HEK293T (cell line): Measurements from ENCODE around the gene ENTPD7.
A peak's percentile ranks its signal among the peaks of the same experiment; 100 is the strongest.

Experiments used
- CTCF ChIA-PET: fragments of 350-600 bp; formaldehyde crosslinking; extraction: SDS; loops from one replicate; lab custom pipeline; 2021; ENCODE audit warnings: antibody characterized with exemption, inconsistent platforms; lab: Yijun Ruan, JAX
- POLR2A ChIA-PET: fragments of 350-600 bp; formaldehyde crosslinking; extraction: SDS; loops from one replicate; lab custom pipeline; 2020; ENCODE audit warnings: antibody characterized with exemption, inconsistent platforms; lab: Yijun Ruan, JAX
- DNase-seq: peaks from one replicate; pipeline ENCODE4 v3.0.0; 2012; ENCODE audit warnings: mixed read lengths; ENCODE audit errors: extremely low spot score
- ARNT ChIP-seq: fragments of 450-650 bp; IDR thresholded peaks from 2 replicates; pipeline ENCODE4 v1.6.1; 2017; ENCODE audit warnings: mild to moderate bottlenecking
- BHLHE40 ChIP-seq: fragments of 450-650 bp; IDR thresholded peaks from 2 replicates; pipeline ENCODE4 v1.6.1; 2016; ENCODE audit warnings: mild to moderate bottlenecking, moderate library complexity, borderline replicate concordance
- CTBP1 ChIP-seq: fragments of 450-650 bp; IDR thresholded peaks from 2 replicates; pipeline ENCODE4 v1.6.1; 2016; ENCODE audit warnings: borderline replicate concordance
- ELF4 ChIP-seq: fragments of 450-650 bp; IDR thresholded peaks from 2 replicates; pipeline ENCODE4 v1.6.1; 2017; ENCODE audit warnings: antibody characterized with exemption
- FOXA1 ChIP-seq: fragments of 450-650 bp; IDR thresholded peaks from 2 replicates; pipeline ENCODE4 v1.6.1; 2016; ENCODE audit warnings: mild to moderate bottlenecking
- FOXK2 ChIP-seq: fragments of 450-650 bp; IDR thresholded peaks from 2 replicates; pipeline ENCODE4 v1.6.1; 2016; ENCODE audit warnings: mild to moderate bottlenecking
- FOXM1 ChIP-seq: fragments of 450-650 bp; IDR thresholded peaks from 2 replicates; pipeline ENCODE4 v1.6.1; 2017; ENCODE audit warnings: mild to moderate bottlenecking, borderline replicate concordance
- HDGF ChIP-seq: fragments of 450-650 bp; IDR thresholded peaks from 2 replicates; pipeline ENCODE4 v1.6.1; 2017; ENCODE audit warnings: antibody characterized with exemption, borderline replicate concordance
- L3MBTL2 ChIP-seq: fragments of 450-650 bp; conservative IDR thresholded peaks from 2 replicates; pipeline ENCODE4 v1.6.1; 2016; ENCODE audit warnings: mild to moderate bottlenecking
- LEF1 ChIP-seq: fragments of 450-650 bp; IDR thresholded peaks from 2 replicates; pipeline ENCODE4 v1.6.1; 2017; ENCODE audit warnings: mild to moderate bottlenecking, borderline replicate concordance
- NFRKB ChIP-seq: fragments of 450-650 bp; IDR thresholded peaks from 2 replicates; pipeline ENCODE4 v1.6.1; 2016; ENCODE audit warnings: mild to moderate bottlenecking, moderate library complexity
- SP1 ChIP-seq: fragments of 450-650 bp; IDR thresholded peaks from 2 replicates; pipeline ENCODE4 v1.6.1; 2017
- SUZ12 ChIP-seq: fragments of 450-650 bp; IDR thresholded peaks from 2 replicates; pipeline ENCODE4 v1.6.1; 2016; ENCODE audit warnings: mild to moderate bottlenecking
- TARDBP ChIP-seq: fragments of 450-650 bp; IDR thresholded peaks from 2 replicates; pipeline ENCODE4 v1.6.1; 2016
- ZNF384 ChIP-seq: fragments of 450-650 bp; IDR thresholded peaks from 2 replicates; pipeline ENCODE4 v1.6.1; 2016
- TF ChIP-seq, protein P1 (sequence below): fragments of 450-650 bp; IDR thresholded peaks from 2 replicates; pipeline ENCODE4 v1.6.1; 2016

ENTPD7 gene

DNA sequence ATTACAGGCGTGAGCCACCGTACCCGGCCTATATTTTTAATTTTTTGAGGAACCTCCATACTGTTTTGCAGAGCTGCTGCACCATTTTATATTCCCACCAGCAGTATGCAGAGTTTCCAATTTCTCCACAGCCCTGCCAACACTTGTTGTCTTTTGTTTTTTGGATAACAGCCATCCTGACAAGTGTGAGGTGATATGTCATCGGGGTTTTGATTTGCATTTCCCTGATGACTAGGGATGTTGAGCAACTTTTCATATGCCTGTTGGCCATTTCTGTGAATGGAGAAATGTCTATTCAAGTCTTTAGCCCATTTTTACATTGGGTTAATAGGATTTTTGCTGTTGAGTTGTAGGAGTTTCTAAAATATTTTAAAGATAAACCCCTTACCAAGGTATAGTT lies 22.2 kb downstream of the ENTPD7 start:
- DNase-seq: no peak
- TF ChIP-seq HDGF (no peak), CTBP1 (no peak), SP1 (no peak), ARNT (no peak), ZNF384 (no peak), NFRKB (no peak), L3MBTL2 (no peak)
- TF ChIP-seq, protein P1, sequence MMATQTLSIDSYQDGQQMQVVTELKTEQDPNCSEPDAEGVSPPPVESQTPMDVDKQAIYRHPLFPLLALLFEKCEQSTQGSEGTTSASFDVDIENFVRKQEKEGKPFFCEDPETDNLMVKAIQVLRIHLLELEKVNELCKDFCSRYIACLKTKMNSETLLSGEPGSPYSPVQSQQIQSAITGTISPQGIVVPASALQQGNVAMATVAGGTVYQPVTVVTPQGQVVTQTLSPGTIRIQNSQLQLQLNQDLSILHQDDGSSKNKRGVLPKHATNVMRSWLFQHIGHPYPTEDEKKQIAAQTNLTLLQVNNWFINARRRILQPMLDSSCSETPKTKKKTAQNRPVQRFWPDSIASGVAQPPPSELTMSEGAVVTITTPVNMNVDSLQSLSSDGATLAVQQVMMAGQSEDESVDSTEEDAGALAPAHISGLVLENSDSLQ: no peak
- ChIA-PET CTCF (interaction anchor here (0.6 kb wide), 1 partner anchor 20 kb away, joined by 3 read pairs; no protein-coding TSS in a partner anchor), POLR2A (no interaction called here)

DNA sequence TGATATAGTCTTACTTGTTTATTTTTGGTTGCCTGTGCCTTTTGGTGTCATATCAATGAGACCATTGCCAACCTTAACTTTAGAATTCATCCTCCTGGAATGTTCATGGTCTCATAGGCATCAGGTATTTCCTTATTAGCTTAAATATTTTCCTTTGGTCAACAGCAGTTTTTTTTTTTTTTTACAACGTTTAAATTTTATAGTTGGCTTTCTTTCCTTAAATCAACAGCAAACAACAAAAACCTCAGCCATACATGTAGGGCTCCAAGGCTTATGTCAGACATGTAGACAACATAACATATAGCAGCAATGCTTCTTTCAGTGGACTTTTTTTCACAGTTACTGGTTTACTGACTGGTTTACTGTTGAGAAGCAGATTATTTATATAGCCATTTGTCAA lies 22.7 kb downstream of the ENTPD7 start:
- ChIA-PET POLR2A (no interaction called here), CTCF (interaction anchor here (0.6 kb wide), 1 partner anchor 20 kb away, joined by 3 read pairs; no protein-coding TSS in a partner anchor)
- no peak for DNase-seq
- TF ChIP-seq ZNF384: no peak
- TF ChIP-seq CTBP1: no peak
- TF ChIP-seq SP1: no peak
- no peak for TF ChIP-seq FOXM1
- no peak for TF ChIP-seq SUZ12
- no peak for TF ChIP-seq FOXK2
- TF ChIP-seq LEF1: no peak
- no peak for TF ChIP-seq NFRKB
- TF ChIP-seq L3MBTL2: no peak
- no peak for TF ChIP-seq FOXA1

GRCh38 chr10:99682752-99683151 lies 23.4 kb downstream of the ENTPD7 start:
- ChIA-PET CTCF (interaction anchor here (0.7 kb wide), 1 partner anchor 16 kb away, joined by 4 read pairs; no protein-coding TSS in a partner anchor), POLR2A (interaction anchor here (0.6 kb wide), 1 partner anchor 252 kb away, joined by 4 read pairs; the partner anchor contains the start of gene GOT1)
- DNase-seq: peak; percentile 39
- no peak for TF ChIP-seq ZNF384
- TF ChIP-seq L3MBTL2: no peak
- TF ChIP-seq FOXA1: no peak
- TF ChIP-seq, protein P1: no peak
- no peak for TF ChIP-seq NFRKB
- no peak for TF ChIP-seq FOXM1

- CTCF ChIA-PET: no interaction called here
- DNase-seq: no peak
- TF ChIP-seq, protein P1: no peak
- no peak for TF ChIP-seq SP1
- no peak for TF ChIP-seq ELF4
- TF ChIP-seq CTBP1: no peak
- TF ChIP-seq FOXK2: no peak
- no peak for TF ChIP-seq TARDBP
- no peak for TF ChIP-seq ZNF384
- no peak for TF ChIP-seq HDGF
- no peak for TF ChIP-seq L3MBTL2
- TF ChIP-seq FOXM1: no peak
- TF ChIP-seq NFRKB: no peak
- POLR2A ChIA-PET: no interaction called here
Observed at GRCh38 chr10:99685597-99685967, 26.3 kb downstream of the ENTPD7 start.

DNA sequence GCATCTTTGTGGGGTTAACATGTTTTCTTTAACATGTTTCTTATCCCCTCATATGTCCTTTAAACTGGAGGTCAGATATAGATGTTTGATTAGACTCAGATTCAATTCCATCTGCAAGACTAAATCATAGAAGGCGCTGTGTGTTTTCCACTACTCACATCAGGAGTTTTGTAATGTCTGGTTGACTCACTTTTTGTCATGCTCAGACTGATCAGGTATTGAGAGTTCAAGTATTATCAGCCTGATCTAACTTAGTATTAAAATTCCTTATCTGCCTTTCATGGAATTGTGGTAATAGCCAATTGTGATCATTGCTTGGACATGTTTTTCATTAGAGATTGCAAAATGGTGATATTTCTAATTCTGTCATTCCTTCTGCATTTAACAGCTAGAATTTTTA lies 30.2 kb downstream of the ENTPD7 start:
- CTCF ChIA-PET: no interaction called here
- no peak for DNase-seq
- no peak for TF ChIP-seq CTBP1
- no peak for TF ChIP-seq TARDBP
- TF ChIP-seq FOXA1: no peak
- TF ChIP-seq LEF1: no peak
- no peak for TF ChIP-seq SUZ12
- no peak for TF ChIP-seq ARNT
- TF ChIP-seq FOXK2: no peak
- TF ChIP-seq, protein P1: no peak
- no peak for TF ChIP-seq FOXM1
- POLR2A ChIA-PET: no interaction called here

- ChIA-PET POLR2A (no interaction called here), CTCF (no interaction called here)
- TF ChIP-seq ZNF384 (no peak), FOXK2 (no peak), ARNT (no peak), HDGF (no peak), LEF1 (no peak), BHLHE40 (no peak), L3MBTL2 (no peak), SP1 (no peak), TARDBP (no peak), FOXA1 (no peak), CTBP1 (no peak), ELF4 (no peak), SUZ12 (no peak), NFRKB (no peak), FOXM1 (no peak)
- TF ChIP-seq, protein P1: no peak
- no peak for DNase-seq
Observed at GRCh38 chr10:99693933-99694583, 34.7 kb downstream of the ENTPD7 start.
